Measurements from ENCODE around the gene PRKAB2. TPM values are rescaled to one million over a fixed set of nuclear protein-coding genes. Genes with fewer than 3 reads are reported as not detected.

The PRKAB2 gene
- total RNA-seq, 1 donor from 2014 or later = 19.4 TPM

GRCh38 chr1:147105909-147106308 lies 66.4 kb downstream of the PRKAB2 start:
- Mint-ChIP-seq H3K27ac (ENCODE audit: unreplicated experiment) (no peak overlapping the region), H3K4me3 (no peak overlapping the region), H3K9me3 (peaks cover 3% of the 10 kb centered on the region), H3K4me1 (no peaks in the 10 kb centered on the region), H3K36me3 (ENCODE audit: low read depth) (no peaks in the 10 kb centered on the region), H3K27me3 (ENCODE audit: low read depth) (peaks cover 17% of the 10 kb centered on the region)
- DNase-seq (ENCODE audit: low read depth, low spot score) = no peak
- TF ChIP-seq, protein P1, sequence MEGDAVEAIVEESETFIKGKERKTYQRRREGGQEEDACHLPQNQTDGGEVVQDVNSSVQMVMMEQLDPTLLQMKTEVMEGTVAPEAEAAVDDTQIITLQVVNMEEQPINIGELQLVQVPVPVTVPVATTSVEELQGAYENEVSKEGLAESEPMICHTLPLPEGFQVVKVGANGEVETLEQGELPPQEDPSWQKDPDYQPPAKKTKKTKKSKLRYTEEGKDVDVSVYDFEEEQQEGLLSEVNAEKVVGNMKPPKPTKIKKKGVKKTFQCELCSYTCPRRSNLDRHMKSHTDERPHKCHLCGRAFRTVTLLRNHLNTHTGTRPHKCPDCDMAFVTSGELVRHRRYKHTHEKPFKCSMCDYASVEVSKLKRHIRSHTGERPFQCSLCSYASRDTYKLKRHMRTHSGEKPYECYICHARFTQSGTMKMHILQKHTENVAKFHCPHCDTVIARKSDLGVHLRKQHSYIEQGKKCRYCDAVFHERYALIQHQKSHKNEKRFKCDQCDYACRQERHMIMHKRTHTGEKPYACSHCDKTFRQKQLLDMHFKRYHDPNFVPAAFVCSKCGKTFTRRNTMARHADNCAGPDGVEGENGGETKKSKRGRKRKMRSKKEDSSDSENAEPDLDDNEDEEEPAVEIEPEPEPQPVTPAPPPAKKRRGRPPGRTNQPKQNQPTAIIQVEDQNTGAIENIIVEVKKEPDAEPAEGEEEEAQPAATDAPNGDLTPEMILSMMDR (conservative IDR thresholded peaks at IDR 0.05) = no peak

Other genes starting within 250 kb of the PRKAB2 start
- 12.4 and 13.7 TPM in 2 replicates for gene NBPF12, start 234.1 kb downstream of the PRKAB2 start, total RNA-seq
- gene FMO5, start 52.9 kb upstream of the PRKAB2 start, total RNA-seq = 0.36 and 0.47 TPM in 2 replicates
- 84.6 and 85.5 TPM in 2 replicates for gene CHD1L, start 70.2 kb upstream of the PRKAB2 start, total RNA-seq

Measured in neural crest cell (in vitro differentiated cells).